RWPE1 (cell line): ENCODE measurements around the gene SLC37A3.

Source experiments
- CTCF ChIA-PET: fragments of 350-600 bp; sonication (Branson Sonifier 250); formaldehyde crosslinking; extraction: SDS; loops from one replicate; lab custom pipeline; 2021; lab: Yijun Ruan, JAX
- POLR2A ChIA-PET: fragments of 400-600 bp; formaldehyde crosslinking; extraction: SDS; loops from one replicate; lab custom pipeline; 2020; ENCODE audit warnings: antibody characterized with exemption; ENCODE audit not compliant: low non-redundant PET; lab: Yijun Ruan, JAX
- DNase-seq: peaks from one replicate; pipeline ENCODE4 v3.0.0; 2012; ENCODE audit warnings: low spot score
- H3K27ac ChIP-seq: fragments of 450-650 bp; 2 replicates; pipeline ENCODE4 v1.5.1; 2017
- TF ChIP-seq, protein P1 (sequence below): fragments of 450-650 bp; conservative IDR thresholded peaks from 2 replicates; pipeline ENCODE4 v1.5.1; 2017; ENCODE audit warnings: low read depth, mild to moderate bottlenecking

Gene SLC37A3

DNA sequence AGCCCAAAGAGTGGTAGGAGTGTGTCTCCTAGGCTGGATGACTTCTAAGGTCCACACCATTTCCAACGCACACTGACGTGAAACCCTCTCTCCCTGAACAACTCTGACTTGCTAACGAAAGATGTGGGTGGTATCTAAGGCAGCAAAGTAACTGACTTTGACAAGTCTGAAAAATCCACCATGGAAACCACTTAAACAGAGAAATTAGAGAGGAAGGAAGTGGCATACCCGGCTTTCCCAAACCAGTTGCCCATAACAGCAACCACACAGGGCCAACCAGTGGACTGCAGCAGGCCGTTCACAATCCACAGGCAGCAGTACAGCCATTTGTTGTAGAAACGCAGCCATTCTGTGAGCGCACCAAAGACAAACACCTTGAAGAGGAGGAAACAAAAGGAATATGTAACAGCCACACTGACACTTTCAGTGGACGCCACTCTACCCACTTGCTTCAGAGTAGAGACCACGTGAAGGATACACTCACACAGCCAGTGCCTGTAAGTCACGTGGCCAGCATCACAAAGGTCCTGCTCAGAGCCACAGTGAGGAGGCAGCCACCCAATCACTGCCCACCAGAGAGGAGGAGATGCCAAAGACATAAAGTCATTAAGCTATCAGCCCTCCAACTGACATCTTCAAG is 39.8 kb downstream of the SLC37A3 start:
- TF ChIP-seq, protein P1, sequence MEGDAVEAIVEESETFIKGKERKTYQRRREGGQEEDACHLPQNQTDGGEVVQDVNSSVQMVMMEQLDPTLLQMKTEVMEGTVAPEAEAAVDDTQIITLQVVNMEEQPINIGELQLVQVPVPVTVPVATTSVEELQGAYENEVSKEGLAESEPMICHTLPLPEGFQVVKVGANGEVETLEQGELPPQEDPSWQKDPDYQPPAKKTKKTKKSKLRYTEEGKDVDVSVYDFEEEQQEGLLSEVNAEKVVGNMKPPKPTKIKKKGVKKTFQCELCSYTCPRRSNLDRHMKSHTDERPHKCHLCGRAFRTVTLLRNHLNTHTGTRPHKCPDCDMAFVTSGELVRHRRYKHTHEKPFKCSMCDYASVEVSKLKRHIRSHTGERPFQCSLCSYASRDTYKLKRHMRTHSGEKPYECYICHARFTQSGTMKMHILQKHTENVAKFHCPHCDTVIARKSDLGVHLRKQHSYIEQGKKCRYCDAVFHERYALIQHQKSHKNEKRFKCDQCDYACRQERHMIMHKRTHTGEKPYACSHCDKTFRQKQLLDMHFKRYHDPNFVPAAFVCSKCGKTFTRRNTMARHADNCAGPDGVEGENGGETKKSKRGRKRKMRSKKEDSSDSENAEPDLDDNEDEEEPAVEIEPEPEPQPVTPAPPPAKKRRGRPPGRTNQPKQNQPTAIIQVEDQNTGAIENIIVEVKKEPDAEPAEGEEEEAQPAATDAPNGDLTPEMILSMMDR: no peak
- H3K27ac ChIP-seq: no peak overlapping the region
- CTCF ChIA-PET: no interaction called here
- DNase-seq: no peak
- POLR2A ChIA-PET: no interaction called here

DNA sequence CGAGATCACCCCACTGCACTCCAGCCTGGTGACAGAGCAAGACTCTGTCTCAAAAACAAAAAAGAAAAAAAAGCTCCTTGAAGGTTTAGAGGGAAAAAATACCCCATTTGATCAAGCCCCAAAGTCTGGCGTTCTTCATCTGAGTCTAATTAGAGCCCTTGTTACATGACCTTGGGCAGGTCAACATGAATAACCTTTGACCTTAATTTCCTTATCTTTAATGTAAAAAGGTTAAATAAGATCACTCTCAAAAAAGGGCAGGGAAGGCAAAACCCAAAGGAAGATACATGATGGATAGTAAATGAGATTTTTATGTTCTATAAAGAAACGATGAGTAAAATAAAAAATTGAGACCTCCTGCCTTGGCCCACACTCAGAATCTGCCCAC is 40.3 kb downstream of the SLC37A3 start:
- DNase-seq: no peak
- no peak overlapping the region for H3K27ac ChIP-seq
- TF ChIP-seq, protein P1: no peak
- ChIA-PET POLR2A (no interaction called here), CTCF (no interaction called here)

DNA sequence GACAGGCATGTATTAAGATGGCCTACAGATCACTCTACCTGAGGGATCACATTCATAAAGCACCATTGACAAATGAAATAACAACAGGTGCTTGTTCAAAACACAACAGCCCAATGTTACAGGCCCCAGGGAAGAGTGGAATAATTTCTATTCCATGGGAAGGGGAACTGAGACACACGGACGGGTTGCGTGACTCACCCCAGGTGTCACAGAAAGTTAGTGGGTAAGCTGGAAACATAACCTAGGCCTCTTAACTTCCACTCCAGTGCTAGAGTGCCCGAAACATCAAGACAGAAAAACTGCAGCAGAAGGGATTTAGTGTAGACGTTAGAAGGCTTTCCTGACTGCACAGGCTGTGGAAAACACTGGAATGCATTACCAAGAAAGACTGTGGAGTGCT is 48.3 kb downstream of the SLC37A3 start:
- TF ChIP-seq, protein P1: no peak
- no peak overlapping the region for H3K27ac ChIP-seq
- DNase-seq: no peak
- ChIA-PET CTCF (interaction anchor here (0.5 kb wide), 1 partner anchor 67 kb away, joined by 6 read pairs; no protein-coding TSS in a partner anchor), POLR2A (no interaction called here)

DNA sequence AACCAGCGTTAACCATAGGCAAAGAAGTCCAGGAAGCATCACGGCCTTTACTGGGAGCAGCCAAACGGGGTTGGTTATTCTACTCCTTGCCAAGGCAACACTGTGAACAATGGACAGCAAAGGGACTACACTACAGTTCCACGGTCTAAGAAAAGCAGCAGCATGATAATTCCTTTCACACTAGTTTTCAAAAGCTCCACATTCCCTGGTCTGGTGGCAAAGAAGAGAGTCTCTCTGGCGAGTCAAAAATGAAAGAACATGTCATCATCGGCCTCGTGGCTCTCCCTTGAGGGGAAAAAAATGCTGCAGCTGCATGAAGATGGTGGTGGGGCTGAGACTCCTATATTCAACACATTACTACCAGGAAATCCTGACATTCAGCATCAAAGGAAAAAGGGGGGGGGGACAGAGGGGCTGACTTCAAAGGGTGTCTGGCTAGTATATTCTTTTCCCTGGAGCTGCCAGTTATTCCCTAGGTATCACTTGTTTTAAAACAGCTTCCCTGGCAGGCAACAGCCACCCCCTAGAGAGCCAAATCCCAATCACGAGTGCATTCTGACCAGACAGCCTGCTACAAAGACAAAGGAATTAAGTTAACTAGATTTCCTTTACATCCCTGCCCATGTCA is 49.1 kb downstream of the SLC37A3 start:
- TF ChIP-seq, protein P1: no peak
- CTCF ChIA-PET: no interaction called here
- DNase-seq: no peak
- POLR2A ChIA-PET: no interaction called here
- no peak overlapping the region for H3K27ac ChIP-seq

DNA sequence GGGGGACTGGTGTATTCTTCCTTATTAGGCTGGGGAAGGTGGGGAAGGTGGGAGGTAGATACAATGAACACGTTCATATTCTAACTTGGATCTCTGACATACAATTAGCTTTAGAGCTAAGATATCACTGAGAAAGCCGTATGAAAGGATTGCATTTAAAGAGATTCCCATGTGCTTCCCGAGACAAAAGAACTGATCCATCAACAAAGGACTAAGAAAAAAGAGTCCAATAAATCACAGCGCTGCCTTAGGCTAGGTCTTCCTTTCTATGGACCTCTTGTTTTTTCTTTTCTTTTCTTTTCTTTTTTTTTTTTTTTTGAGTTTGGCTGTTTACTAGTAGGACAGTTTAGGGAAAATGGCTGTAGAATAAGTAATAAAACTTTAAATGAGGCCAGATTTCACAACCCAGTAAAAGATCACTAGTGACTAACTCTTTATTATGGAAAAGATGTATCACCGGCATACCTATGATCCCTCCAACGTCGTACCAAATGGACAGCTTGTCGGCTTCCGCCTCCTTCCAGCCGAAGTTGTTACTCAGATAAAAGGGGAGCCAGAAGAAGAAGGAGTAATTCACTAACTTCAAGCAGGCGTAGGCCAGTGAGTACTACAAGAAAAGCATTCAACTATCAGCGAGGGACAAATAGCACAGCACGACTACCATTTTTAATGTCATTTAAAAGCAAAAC is 50.0 kb downstream of the SLC37A3 start:
- ChIA-PET CTCF (no interaction called here), POLR2A (no interaction called here)
- H3K27ac ChIP-seq: no peak overlapping the region
- TF ChIP-seq, protein P1: no peak
- no peak for DNase-seq

DNA sequence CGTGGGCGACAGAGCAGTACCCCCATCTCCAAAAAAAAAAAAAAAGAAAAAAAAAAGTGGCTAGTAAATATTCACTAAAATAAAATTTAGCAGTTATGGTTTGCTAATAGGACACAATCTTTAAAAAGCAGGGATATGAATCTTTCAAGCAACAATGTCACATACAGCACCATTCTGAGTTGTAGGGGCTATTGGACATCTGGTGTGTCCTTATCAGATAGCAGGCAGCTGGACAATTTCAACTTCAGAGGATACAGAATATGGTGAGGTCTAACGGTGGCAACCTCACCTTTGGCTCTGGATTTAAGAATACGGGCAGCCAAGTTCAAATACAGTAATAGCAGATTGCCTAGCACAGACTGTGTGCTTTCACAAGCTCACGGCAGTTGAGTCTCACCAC is 51.1 kb downstream of the SLC37A3 start:
- POLR2A ChIA-PET: interaction anchor here (0.7 kb wide), 1 partner anchor 10 kb away, joined by 7 read pairs; no protein-coding TSS in a partner anchor
- no peak overlapping the region for H3K27ac ChIP-seq
- TF ChIP-seq, protein P1: no peak
- no peak for DNase-seq
- CTCF ChIA-PET: no interaction called here
